Mucosa of stomach (tissue), 1 donor: ENCODE results near the gene NATD1.

Experiments used
- H3K27me3 ChIP-seq: one replicate; pipeline ENCODE4 v1.7.0; 2013; ENCODE audit warnings: mild to moderate bottlenecking, low read length; ENCODE audit not compliant: control insufficient read depth, insufficient read depth
- H3K36me3 ChIP-seq: one replicate; pipeline ENCODE4 v1.7.0; 2013; ENCODE audit warnings: low read length; ENCODE audit not compliant: control insufficient read depth, insufficient read depth
- H3K4me1 ChIP-seq: one replicate; pipeline ENCODE4 v1.7.0; 2013; ENCODE audit warnings: mild to moderate bottlenecking, low read length; ENCODE audit not compliant: control insufficient read depth, insufficient read depth
- H3K4me3 ChIP-seq: one replicate; pipeline ENCODE4 v1.7.0; 2013; ENCODE audit warnings: low read length
- H3K9ac ChIP-seq: one replicate; pipeline ENCODE4 v1.7.0; 2013; ENCODE audit warnings: mild to moderate bottlenecking, low read length, moderate library complexity
- H3K9me3 ChIP-seq: one replicate; pipeline ENCODE4 v1.7.0; 2013; ENCODE audit warnings: mild to moderate bottlenecking, low read length, moderate library complexity; ENCODE audit not compliant: control insufficient read depth
- donor health status: Pancreatic carcinoma.

Gene NATD1

GRCh38 chr17:21262259-21262993, 9.2 kb upstream of the NATD1 start:
- no peaks in the 10 kb centered on the region for H3K9me3 ChIP-seq
- no peaks in the 10 kb centered on the region for H3K4me1 ChIP-seq
- H3K27me3 ChIP-seq: no peaks in the 10 kb centered on the region
- H3K4me3 ChIP-seq: no peak overlapping the region
- H3K9ac ChIP-seq: no peak overlapping the region
- H3K36me3 ChIP-seq: no peaks in the 10 kb centered on the region

- Histone ChIP-seq H3K36me3 (no peaks in the 10 kb centered on the region), H3K9ac (no peak overlapping the region), H3K4me1 (peaks cover 4% of the 10 kb centered on the region), H3K4me3 (no peak overlapping the region), H3K9me3 (no peaks in the 10 kb centered on the region), H3K27me3 (no peaks in the 10 kb centered on the region)
Observed at GRCh38 chr17:21258593-21258992, 5.4 kb upstream of the NATD1 start.

GRCh38 chr17:21253646-21254441, 634 bp upstream of the NATD1 start:
- Histone ChIP-seq H3K9me3 (no peaks in the 10 kb centered on the region), H3K4me1 (peaks cover 12% of the 10 kb centered on the region), H3K27me3 (no peaks in the 10 kb centered on the region), H3K4me3 (peak overlapping the region; percentile 14), H3K9ac (no peak overlapping the region), H3K36me3 (no peaks in the 10 kb centered on the region)

GRCh38 chr17:21252289-21252795, 868 bp downstream of the NATD1 start:
- no peaks in the 10 kb centered on the region for H3K27me3 ChIP-seq
- H3K36me3 ChIP-seq: no peaks in the 10 kb centered on the region
- H3K4me3 ChIP-seq: peak overlapping the region; percentile 32
- H3K9me3 ChIP-seq: no peaks in the 10 kb centered on the region
- peak overlapping the region; percentile 64 for H3K9ac ChIP-seq
- peaks cover 12% of the 10 kb centered on the region for H3K4me1 ChIP-seq

- Histone ChIP-seq H3K36me3 (no peaks in the 10 kb centered on the region), H3K9ac (no peak overlapping the region), H3K4me3 (no peak overlapping the region), H3K27me3 (no peaks in the 10 kb centered on the region), H3K9me3 (no peaks in the 10 kb centered on the region), H3K4me1 (peaks cover 12% of the 10 kb centered on the region)
Observed at GRCh38 chr17:21251337-21252010, 1.7 kb downstream of the NATD1 start.

- Histone ChIP-seq H3K9me3 (no peaks in the 10 kb centered on the region), H3K27me3 (no peaks in the 10 kb centered on the region), H3K4me1 (peaks cover 12% of the 10 kb centered on the region), H3K36me3 (no peaks in the 10 kb centered on the region), H3K4me3 (no peak overlapping the region), H3K9ac (no peak overlapping the region)
Observed at GRCh38 chr17:21250854-21251253, 2.4 kb downstream of the NATD1 start.

- H3K27me3 ChIP-seq: no peaks in the 10 kb centered on the region
- no peaks in the 10 kb centered on the region for H3K9me3 ChIP-seq
- H3K36me3 ChIP-seq: no peaks in the 10 kb centered on the region
- H3K4me1 ChIP-seq: peaks cover 12% of the 10 kb centered on the region
- no peak overlapping the region for H3K9ac ChIP-seq
- no peak overlapping the region for H3K4me3 ChIP-seq
Observed at GRCh38 chr17:21249920-21250703, 3.1 kb downstream of the NATD1 start.

- no peaks in the 10 kb centered on the region for H3K36me3 ChIP-seq
- no peaks in the 10 kb centered on the region for H3K27me3 ChIP-seq
- H3K4me1 ChIP-seq: peaks cover 12% of the 10 kb centered on the region
- H3K9ac ChIP-seq: no peak overlapping the region
- no peak overlapping the region for H3K4me3 ChIP-seq
- H3K9me3 ChIP-seq: no peaks in the 10 kb centered on the region
Observed at GRCh38 chr17:21249086-21249795, 4.0 kb downstream of the NATD1 start.

GRCh38 chr17:21248500-21248899, 4.7 kb downstream of the NATD1 start:
- Histone ChIP-seq H3K36me3 (no peaks in the 10 kb centered on the region), H3K27me3 (no peaks in the 10 kb centered on the region), H3K9me3 (no peaks in the 10 kb centered on the region), H3K4me1 (peaks cover 6% of the 10 kb centered on the region), H3K9ac (no peak overlapping the region), H3K4me3 (no peak overlapping the region)

GRCh38 chr17:21247552-21248258, 5.5 kb downstream of the NATD1 start:
- Histone ChIP-seq H3K9me3 (no peaks in the 10 kb centered on the region), H3K4me3 (no peak overlapping the region), H3K9ac (no peak overlapping the region), H3K36me3 (no peaks in the 10 kb centered on the region), H3K4me1 (peaks cover 5% of the 10 kb centered on the region), H3K27me3 (no peaks in the 10 kb centered on the region)
